GM18520 (cell line): Measurements from ENCODE around the gene MGST1.
"Not testable (repeated sequence)": the region's sequence is repeated elsewhere in the genome, so short reads cannot be mapped to it uniquely, and the experiment has no call there.

Experiments used
- ATAC-seq: cut with Tn5 transposase; IDR thresholded peaks from one replicate; pipeline ENCODE4 v1.9.1; 2021; ENCODE audit not compliant: unreplicated experiment

Gene MGST1

DNA sequence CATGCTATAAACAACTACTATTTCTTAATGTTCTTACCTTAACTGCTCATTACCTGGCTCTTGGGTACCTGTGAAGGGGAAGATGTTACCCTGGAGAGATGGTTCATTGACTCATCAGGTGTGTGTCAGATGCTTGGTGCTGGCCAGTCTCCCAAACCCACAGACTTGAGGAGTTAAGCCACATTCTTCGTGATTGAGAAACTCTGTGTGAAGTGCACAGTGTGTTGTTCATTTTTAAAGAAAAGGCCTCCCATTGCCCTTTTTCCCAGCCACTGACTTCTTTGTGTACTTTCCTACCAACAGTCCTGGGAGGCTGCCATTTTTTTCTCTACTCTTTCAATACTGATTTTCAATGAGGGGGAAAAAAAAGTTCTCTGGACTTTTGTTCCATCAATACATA is 3.2 kb downstream of the MGST1 start:
- no peak for ATAC-seq

DNA sequence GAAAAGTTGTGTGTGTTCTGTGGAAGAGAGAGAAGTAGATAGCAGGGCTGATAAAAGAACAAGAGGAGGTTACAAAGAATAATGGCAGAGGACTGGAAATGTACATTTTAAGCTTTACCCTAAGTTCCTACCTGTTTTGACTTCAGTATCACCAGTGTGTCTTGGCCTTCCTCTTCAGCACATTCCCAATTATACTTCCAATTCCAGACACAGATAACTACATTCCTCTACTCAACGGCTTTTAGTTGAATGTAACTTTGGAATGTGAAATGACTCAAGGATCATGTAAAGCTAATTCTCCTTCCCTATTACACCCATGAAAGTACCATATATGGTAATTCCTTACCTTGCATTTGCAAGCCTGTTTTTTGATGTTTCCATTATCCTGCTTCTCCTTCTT is 5.0 kb downstream of the MGST1 start:
- no peak for ATAC-seq

DNA sequence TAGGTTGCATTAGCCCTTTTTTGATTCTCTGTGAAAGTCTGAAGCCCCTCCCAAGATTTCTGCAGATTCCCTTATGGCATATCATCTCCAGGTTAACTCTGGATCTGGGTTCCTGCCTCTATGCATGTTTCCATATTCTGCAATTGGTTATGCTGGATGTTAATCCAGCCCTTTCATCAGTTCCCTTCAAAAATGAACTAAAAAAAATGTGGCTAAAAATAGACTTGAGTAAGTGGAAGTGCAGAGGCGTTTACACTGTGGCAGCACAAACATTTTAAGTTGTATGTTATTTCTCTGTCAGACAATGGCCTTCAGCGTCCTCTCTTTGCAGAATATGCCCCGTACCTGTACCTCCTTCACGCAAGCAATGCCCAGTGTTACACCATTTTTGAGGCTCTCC is 11.4 kb downstream of the MGST1 start:
- ATAC-seq: no peak

GRCh38 chr12:16359512-16360491 is 12.4 kb downstream of the MGST1 start:
- ATAC-seq: no peak

DNA sequence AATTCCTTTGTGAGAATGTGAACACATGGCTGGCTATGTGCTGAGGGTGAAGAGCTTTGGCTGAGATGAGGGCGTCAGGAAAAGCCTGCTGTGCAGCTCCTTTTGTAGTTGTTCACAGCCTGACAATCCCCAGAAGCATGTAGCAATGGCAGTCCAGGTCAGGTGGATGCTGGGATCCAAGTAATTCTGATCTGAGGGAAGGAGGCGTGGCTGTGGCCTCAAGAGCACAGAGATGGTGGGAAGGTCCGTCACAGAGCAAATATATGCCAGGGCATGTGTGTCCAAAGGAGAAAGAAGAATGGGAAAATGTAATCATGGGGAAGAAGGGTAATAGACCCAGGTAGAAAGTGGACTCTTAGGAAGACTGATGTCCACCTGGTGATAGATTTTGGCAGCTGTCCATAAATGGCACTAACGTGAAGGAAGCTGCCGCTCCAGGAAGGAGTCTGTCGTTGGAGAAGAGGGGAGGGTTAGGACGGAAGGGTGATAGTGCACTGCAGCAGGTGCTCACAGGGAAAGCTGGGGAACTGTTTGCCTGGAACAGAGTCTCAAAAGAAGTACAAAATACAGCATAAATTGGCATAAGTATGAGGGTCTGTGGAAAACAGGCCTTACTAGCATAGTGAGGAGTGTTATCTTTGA is 13.8 kb downstream of the MGST1 start:
- no peak for ATAC-seq

GRCh38 chr12:16362550-16362949 is 15.1 kb downstream of the MGST1 start:
- no peak for ATAC-seq

DNA sequence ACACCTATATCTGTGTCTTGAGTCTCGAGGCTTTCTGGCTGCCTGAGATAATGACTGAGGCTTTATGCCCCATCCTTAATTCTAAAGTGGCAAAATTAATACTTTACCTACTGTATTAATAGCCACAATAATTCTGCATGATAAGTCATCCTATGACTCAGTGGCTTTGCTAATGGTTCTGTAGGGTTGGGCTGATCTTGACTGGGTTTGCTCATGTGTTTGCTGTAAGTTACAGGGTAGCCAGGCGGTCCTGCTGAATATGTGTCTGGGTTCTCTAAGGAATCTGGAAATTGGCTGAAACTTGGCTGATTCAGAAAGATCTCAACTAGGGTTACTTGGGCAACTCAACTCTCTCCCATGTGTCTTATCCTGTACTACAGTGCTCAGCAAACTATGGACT is 21.7 kb downstream of the MGST1 start:
- ATAC-seq: no peak

GRCh38 chr12:16370096-16370495 is 22.7 kb downstream of the MGST1 start:
- no peak for ATAC-seq

- not testable (repeated sequence) for ATAC-seq
Observed at GRCh38 chr12:16382652-16383312, 35.3 kb downstream of the MGST1 start.

GRCh38 chr12:16384732-16385131 is 37.3 kb downstream of the MGST1 start:
- ATAC-seq: no peak

DNA sequence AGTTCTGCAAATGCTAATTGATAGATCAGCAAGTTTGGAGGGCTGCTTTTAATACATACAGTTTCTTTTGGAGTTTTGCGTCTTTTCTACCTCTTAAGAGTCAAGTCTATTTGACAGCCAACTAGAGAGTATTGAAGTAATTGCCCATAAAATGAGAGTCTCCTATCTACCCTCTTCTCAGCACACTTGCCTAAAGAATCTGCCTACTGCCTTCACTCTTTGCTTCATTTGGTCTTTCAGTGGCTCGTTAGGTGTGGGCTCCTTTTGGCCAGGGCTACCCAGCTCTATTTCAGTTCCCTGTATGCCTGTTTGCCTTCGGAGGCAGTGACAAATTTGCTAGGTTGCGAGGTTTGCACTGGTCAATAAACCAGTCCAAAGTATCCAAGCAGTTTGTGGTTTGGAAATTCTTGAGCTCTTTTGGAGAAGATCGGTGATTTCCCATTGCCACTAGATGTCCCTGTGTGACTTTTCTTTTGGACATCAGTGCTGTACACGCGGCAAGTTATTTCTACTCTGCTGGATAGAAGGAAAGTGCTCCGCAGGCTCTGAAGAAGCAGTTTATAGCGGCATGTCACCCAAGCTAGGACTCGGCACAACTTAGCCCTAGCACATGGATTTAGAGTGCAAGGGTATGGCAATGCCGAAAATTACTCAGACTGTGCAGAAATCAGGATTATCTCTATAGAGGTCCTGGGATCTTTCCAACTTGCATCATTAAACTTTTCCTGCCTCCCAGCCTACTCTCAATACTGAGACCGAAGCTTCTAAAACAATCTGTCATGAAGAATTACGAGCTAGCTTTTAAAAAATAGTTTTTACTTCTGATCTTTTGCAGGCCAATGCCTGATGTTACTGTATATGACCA is 38.6 kb downstream of the MGST1 start:
- no peak for ATAC-seq

DNA sequence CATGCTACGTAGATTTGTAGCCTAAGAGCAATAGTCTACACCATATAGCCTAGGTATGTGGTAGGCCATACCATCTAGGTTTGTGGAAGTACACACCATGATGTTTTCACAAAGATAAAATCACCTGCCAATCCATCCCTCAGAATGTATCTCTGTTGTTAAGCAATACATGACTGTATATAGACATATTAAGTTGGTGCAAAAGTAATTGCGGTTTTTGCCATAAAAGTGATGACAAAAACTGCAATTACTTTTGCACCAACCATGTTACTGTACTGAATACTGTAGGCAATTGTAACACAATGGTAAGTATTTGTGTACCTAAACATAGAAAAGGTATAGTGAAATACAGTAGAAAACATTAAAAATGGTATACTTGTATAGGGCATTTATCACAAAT is 40.5 kb downstream of the MGST1 start:
- no peak for ATAC-seq

GRCh38 chr12:16389594-16389993 is 42.1 kb downstream of the MGST1 start:
- ATAC-seq: no peak

GRCh38 chr12:16392846-16393535 is 45.5 kb downstream of the MGST1 start:
- no peak for ATAC-seq

- no peak for ATAC-seq
Observed at GRCh38 chr12:16399101-16399500, 51.7 kb downstream of the MGST1 start.

DNA sequence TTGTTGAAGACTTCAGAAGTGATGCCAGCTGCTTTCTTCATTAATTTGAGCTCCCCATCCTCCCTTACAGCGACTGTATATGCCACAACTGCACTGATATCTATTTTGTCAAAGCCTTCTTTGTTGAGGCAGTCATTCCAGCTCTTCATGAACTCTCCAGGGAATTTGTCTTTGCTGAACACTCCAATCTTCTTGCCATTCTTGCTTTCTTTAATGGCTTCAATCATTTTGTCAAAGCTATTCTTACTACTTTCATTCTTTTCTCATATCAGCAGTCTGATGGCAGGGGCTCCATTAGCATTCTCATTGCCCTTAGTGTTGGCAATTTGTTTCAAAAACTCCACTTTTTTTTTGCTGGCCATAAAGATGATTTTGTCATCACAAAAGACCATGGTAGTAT is 54.4 kb downstream of the MGST1 start:
- ATAC-seq: not testable (repeated sequence)

DNA sequence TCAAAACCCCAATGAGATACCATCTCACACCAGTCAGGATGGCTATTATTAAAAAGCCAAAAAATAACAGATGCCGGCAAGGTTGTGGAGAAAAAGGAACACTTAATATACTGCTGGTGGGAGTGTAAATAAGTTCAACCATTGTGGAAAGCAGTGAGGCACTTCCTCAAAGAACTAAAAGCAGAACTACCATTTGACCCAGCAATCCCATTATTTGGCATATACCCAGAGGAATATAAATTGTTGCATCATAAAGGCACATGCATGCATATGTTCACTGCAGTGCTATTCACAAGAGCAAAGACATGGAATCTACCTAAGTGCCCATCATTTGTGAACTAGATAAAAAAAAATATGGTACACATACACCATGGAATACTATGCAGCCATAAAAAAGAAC is 59.9 kb downstream of the MGST1 start:
- ATAC-seq: no peak
